ENCODE data around the gene B3GALNT2.

DNA sequence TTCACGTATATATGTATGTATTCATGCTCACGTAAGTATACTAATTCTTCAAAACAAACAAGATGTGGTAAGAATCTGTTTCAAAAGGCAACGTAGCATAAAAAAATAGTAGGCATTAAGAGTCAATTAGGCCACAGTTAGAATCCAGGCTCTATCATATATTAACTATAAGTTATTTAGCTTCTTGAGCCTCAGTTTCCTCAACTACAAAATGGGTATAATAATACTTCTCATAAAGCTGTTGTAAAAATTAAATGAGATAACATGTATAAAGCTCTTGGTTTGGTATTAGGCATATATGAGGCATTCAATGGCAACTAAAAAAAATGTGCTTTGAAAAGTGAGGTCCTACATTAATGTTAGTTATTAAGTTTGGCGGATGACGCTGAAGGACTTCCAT is 9.2 kb downstream of the B3GALNT2 start:
- TF ChIP-seq CTCF (IDR thresholded peaks at IDR 0.05) (no peak), ZFX (IDR thresholded peaks at IDR 0.05; ENCODE audit: borderline replicate concordance) (no peak)
